KMS-11 (cell line): Measurements from ENCODE around the gene HSD11B2.

Source experiments
- H2AFZ ChIP-seq: fragments of 200-600 bp; sonication (generic); 2 replicates; pipeline ENCODE4 v1.6.1; 2016; ENCODE audit warnings: antibody characterized with exemption, mixed run types, low read depth
- H3K27ac ChIP-seq: fragments of 200-600 bp; sonication (generic); 2 replicates; pipeline ENCODE4 v1.6.1; 2016; ENCODE audit warnings: mild to moderate bottlenecking, mixed run types
- H3K27me3 ChIP-seq: fragments of 200-600 bp; sonication (generic); 2 replicates; pipeline ENCODE4 v1.6.1; 2017; ENCODE audit warnings: mild to moderate bottlenecking, low read depth, mixed run types, moderate library complexity; ENCODE audit not compliant: insufficient read depth
- H3K36me3 ChIP-seq: fragments of 200-600 bp; sonication (generic); 2 replicates; pipeline ENCODE4 v1.6.1; 2017; ENCODE audit warnings: mild to moderate bottlenecking, mixed run types; ENCODE audit not compliant: insufficient read depth
- H3K4me1 ChIP-seq: fragments of 200-600 bp; sonication (generic); 2 replicates; pipeline ENCODE4 v1.6.1; 2016; ENCODE audit warnings: mild to moderate bottlenecking, low read depth, mixed run types; ENCODE audit not compliant: poor library complexity, severe bottlenecking
- H3K4me2 ChIP-seq: fragments of 200-600 bp; sonication (generic); 2 replicates; pipeline ENCODE4 v1.7.0; 2016; ENCODE audit warnings: mild to moderate bottlenecking, mixed run types
- H3K4me3 ChIP-seq: fragments of 200-600 bp; sonication (generic); IDR thresholded peaks from 2 replicates; pipeline ENCODE4 v1.6.1; 2017; ENCODE audit warnings: low read depth, low read length, mixed read lengths; ENCODE audit not compliant: insufficient read depth
- H3K79me2 ChIP-seq: fragments of 200-600 bp; sonication (generic); 2 replicates; pipeline ENCODE4 v1.6.1; 2016; ENCODE audit warnings: low read depth, mixed run types; ENCODE audit not compliant: insufficient read depth
- H3K9ac ChIP-seq: fragments of 200-600 bp; sonication (generic); 2 replicates; pipeline ENCODE4 v1.6.1; 2016; ENCODE audit warnings: mild to moderate bottlenecking, mixed run types
- H4K20me1 ChIP-seq: fragments of 200-600 bp; sonication (generic); 2 replicates; pipeline ENCODE4 v1.6.1; 2016; ENCODE audit warnings: mild to moderate bottlenecking, mixed run types; ENCODE audit not compliant: insufficient read depth
- TF ChIP-seq, protein P1 (sequence below): fragments of 200-600 bp; sonication (generic); conservative IDR thresholded peaks from 2 replicates; pipeline ENCODE4 v1.6.1; 2017; ENCODE audit warnings: low read depth, mild to moderate bottlenecking, antibody characterized with exemption, low read length, moderate library complexity, mixed read lengths

HSD11B2 gene

DNA sequence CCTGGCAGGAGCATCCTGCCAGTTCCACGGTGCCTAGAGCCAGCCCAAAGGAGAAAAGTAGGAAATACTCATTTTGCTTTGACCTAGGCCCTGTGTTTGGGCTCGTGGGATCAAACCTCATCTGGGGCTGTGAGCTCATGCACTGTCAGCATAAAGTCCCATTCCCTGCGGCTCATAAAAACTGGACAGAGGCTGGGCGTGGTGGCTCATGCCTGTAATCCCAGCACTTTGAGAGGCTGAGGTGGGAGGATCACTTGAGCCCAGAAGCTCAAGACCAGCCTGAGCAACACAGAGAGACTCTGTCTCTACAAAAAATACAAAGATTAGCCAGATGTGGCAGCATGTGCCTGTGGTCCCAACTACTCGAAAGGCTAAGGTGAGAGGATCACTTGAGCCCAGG, 32.1 kb downstream of the HSD11B2 start:
- Histone ChIP-seq H3K4me1 (no peaks in the 10 kb centered on the region), H4K20me1 (no peaks in the 10 kb centered on the region), H3K27ac (no peak overlapping the region), H3K79me2 (no peaks in the 10 kb centered on the region), H3K27me3 (no peaks in the 10 kb centered on the region), H2AFZ (no peak overlapping the region), H3K36me3 (no peaks in the 10 kb centered on the region), H3K9ac (no peak overlapping the region), H3K4me2 (no peak overlapping the region), H3K4me3 (no peak overlapping the region)
- TF ChIP-seq, protein P1, sequence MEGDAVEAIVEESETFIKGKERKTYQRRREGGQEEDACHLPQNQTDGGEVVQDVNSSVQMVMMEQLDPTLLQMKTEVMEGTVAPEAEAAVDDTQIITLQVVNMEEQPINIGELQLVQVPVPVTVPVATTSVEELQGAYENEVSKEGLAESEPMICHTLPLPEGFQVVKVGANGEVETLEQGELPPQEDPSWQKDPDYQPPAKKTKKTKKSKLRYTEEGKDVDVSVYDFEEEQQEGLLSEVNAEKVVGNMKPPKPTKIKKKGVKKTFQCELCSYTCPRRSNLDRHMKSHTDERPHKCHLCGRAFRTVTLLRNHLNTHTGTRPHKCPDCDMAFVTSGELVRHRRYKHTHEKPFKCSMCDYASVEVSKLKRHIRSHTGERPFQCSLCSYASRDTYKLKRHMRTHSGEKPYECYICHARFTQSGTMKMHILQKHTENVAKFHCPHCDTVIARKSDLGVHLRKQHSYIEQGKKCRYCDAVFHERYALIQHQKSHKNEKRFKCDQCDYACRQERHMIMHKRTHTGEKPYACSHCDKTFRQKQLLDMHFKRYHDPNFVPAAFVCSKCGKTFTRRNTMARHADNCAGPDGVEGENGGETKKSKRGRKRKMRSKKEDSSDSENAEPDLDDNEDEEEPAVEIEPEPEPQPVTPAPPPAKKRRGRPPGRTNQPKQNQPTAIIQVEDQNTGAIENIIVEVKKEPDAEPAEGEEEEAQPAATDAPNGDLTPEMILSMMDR, result no peak

GRCh38 chr16:67463691-67464090, 32.8 kb downstream of the HSD11B2 start:
- Histone ChIP-seq H3K4me3 (no peak overlapping the region), H3K27ac (no peak overlapping the region), H3K27me3 (no peaks in the 10 kb centered on the region), H3K9ac (no peak overlapping the region), H3K79me2 (no peaks in the 10 kb centered on the region; the same call in 1 of the 2 replicates), H3K36me3 (no peaks in the 10 kb centered on the region), H2AFZ (no peak overlapping the region), H3K4me2 (no peak overlapping the region), H3K4me1 (no peaks in the 10 kb centered on the region), H4K20me1 (no peaks in the 10 kb centered on the region)
- TF ChIP-seq, protein P1, result no peak

DNA sequence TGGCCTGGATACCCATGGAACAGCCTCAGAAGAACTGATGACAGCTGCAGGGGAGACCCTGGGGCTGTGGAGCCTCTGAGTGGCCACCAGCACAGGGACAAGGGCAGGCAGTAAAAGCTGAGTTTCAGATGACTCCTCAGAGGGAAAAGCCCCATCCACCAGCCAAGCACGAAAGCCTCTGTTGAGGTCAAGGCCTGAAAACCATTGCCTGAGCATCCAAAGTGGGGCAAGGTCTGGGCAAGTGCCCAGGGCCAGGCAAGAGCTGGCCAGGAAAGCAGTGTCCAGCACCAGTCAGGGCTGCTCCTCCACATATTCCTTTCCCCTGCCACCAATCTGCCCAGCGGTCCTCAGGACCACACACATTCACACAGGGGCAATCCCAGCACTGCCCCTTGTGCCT, 33.6 kb downstream of the HSD11B2 start:
- Histone ChIP-seq H3K27me3 (no peaks in the 10 kb centered on the region), H3K27ac (no peak overlapping the region), H3K9ac (no peak overlapping the region), H3K4me1 (no peaks in the 10 kb centered on the region), H4K20me1 (no peaks in the 10 kb centered on the region), H3K4me3 (no peak overlapping the region), H3K36me3 (no peaks in the 10 kb centered on the region), H3K4me2 (no peak overlapping the region), H3K79me2 (no peaks in the 10 kb centered on the region; the same call in 1 of the 2 replicates), H2AFZ (no peak overlapping the region)
- TF ChIP-seq, protein P1, result no peak

- no peaks in the 10 kb centered on the region for H3K4me1 ChIP-seq
- no peak overlapping the region for H3K9ac ChIP-seq
- H3K36me3 ChIP-seq, result no peaks in the 10 kb centered on the region
- H3K4me3 ChIP-seq, result no peak overlapping the region
- no peak overlapping the region for H3K4me2 ChIP-seq
- no peak overlapping the region for H3K27ac ChIP-seq
- no peaks in the 10 kb centered on the region for H4K20me1 ChIP-seq
- peaks cover 6% of the 10 kb centered on the region; the same call in 1 of the 2 replicates for H3K79me2 ChIP-seq
- no peak overlapping the region for H2AFZ ChIP-seq
- no peaks in the 10 kb centered on the region for H3K27me3 ChIP-seq
- TF ChIP-seq, protein P1, result no peak
Measured at GRCh38 chr16:67466581-67466980, 35.7 kb downstream of the HSD11B2 start.

- Histone ChIP-seq H3K4me1 (no peaks in the 10 kb centered on the region), H2AFZ (no peak overlapping the region), H3K36me3 (no peaks in the 10 kb centered on the region), H3K27me3 (no peaks in the 10 kb centered on the region), H3K9ac (no peak overlapping the region), H4K20me1 (no peaks in the 10 kb centered on the region), H3K4me2 (no peak overlapping the region), H3K79me2 (peaks cover 13% of the 10 kb centered on the region; the same call in 1 of the 2 replicates), H3K27ac (no peak overlapping the region), H3K4me3 (no peak overlapping the region)
- TF ChIP-seq, protein P1, result no peak
Measured at GRCh38 chr16:67468731-67469130, 37.8 kb downstream of the HSD11B2 start.
